PC-3 (cell line): ENCODE measurements around the gene KIF17. TPM values are rescaled to one million over a fixed set of nuclear protein-coding genes. Genes with fewer than 3 reads are reported as not detected.

Source experiments
- ATAC-seq: fragments of 200-7000 bp; cut with Tn5 transposase; 2 replicates; pipeline ENCODE4 v1.9.1; 2020; ENCODE audit warnings: mild to moderate bottlenecking, moderate library complexity
- BruUV-seq: library from RNA; stranded (reverse); fragments of 400-500 nt; replicated peaks from 2 replicates; lab custom pipeline; 2021; lab: Mats Ljungman, UMichigan
- CTCF ChIA-PET: fragments of 300-600 bp; sonication (Branson Sonifier 250); formaldehyde crosslinking; loops from one replicate; lab custom pipeline; 2022; ENCODE audit warnings: antibody characterized with exemption; lab: Charles Lee
- POLR2A ChIA-PET: fragments of 300-600 bp; sonication (Branson Sonifier 250); formaldehyde crosslinking; loops from one replicate; lab custom pipeline; 2022; ENCODE audit warnings: antibody characterized with exemption; ENCODE audit not compliant: unreplicated experiment; lab: Charles Lee
- DNase-seq: peaks from one replicate; pipeline ENCODE4 v3.0.0-alpha.2; 2015
- H2AFZ ChIP-seq: fragments of 300-600 bp; sonication (generic); 2 replicates; pipeline ENCODE4 v1.6.0; 2016; ENCODE audit warnings: antibody characterized with exemption, low read length
- H3F3A ChIP-seq: fragments of 300-600 bp; sonication (generic); one replicate; pipeline ENCODE4 v1.6.0; 2017; ENCODE audit warnings: antibody characterized with exemption, low read length, control low read depth, mild to moderate bottlenecking; ENCODE audit not compliant: unreplicated experiment
- H3K27ac ChIP-seq: fragments of 300-600 bp; sonication (generic); 2 replicates; pipeline ENCODE4 v1.5.1; 2016; ENCODE audit warnings: mild to moderate bottlenecking, low read length
- H3K27me3 ChIP-seq: fragments of 300-600 bp; sonication (generic); 2 replicates; pipeline ENCODE4 v1.6.1; 2016; ENCODE audit warnings: low read length, mixed read lengths
- H3K36me3 ChIP-seq: fragments of 300-600 bp; sonication (generic); 2 replicates; pipeline ENCODE4 v1.6.1; 2016; ENCODE audit warnings: low read depth, mixed run types, low read length, mixed read lengths
- H3K4me1 ChIP-seq: fragments of 300-600 bp; sonication (generic); 2 replicates; pipeline ENCODE4 v1.5.1; 2016; ENCODE audit warnings: low read length; ENCODE audit not compliant: insufficient read depth
- H3K4me2 ChIP-seq: fragments of 300-600 bp; sonication (generic); 2 replicates; pipeline ENCODE4 v1.6.0; 2016; ENCODE audit warnings: low read length
- H3K4me3 ChIP-seq: fragments of 300-600 bp; sonication (generic); 2 replicates; pipeline ENCODE4 v1.5.1; 2016; ENCODE audit warnings: mild to moderate bottlenecking, low read length, mixed read lengths
- H3K79me2 ChIP-seq: fragments of 300-600 bp; sonication (generic); 2 replicates; pipeline ENCODE4 v1.6.1; 2017; ENCODE audit warnings: low read length, mixed read lengths
- H3K9ac ChIP-seq: fragments of 300-600 bp; sonication (generic); 2 replicates; pipeline ENCODE4 v1.6.0; 2016; ENCODE audit warnings: mild to moderate bottlenecking, low read length
- H3K9me2 ChIP-seq: fragments of 300-600 bp; sonication (generic); replicated peaks from 2 replicates; pipeline ENCODE4 v1.6.1; 2016; ENCODE audit warnings: mixed run types, low read length, mixed read lengths
- H3K9me3 ChIP-seq: fragments of 300-600 bp; sonication (generic); 2 replicates; pipeline ENCODE4 v1.6.1; 2016; ENCODE audit warnings: low read length, mixed read lengths
- H4K20me1 ChIP-seq: fragments of 300-600 bp; sonication (generic); 2 replicates; pipeline ENCODE4 v1.6.1; 2016; ENCODE audit warnings: low read length, mixed read lengths
- CTCF ChIP-seq: fragments of 300-600 bp; sonication (generic); conservative IDR thresholded peaks from 2 replicates; pipeline ENCODE4 v1.5.1; 2017; ENCODE audit warnings: antibody characterized with exemption, low read depth, mild to moderate bottlenecking, low read length
- EZH2 ChIP-seq: fragments of 300-600 bp; sonication (generic); IDR thresholded peaks from one replicate; pipeline ENCODE4 v1.6.1; 2017; ENCODE audit warnings: antibody characterized with exemption, mild to moderate bottlenecking, low read length; ENCODE audit not compliant: unreplicated experiment
- EZH2phosphoT487 ChIP-seq: fragments of 300-600 bp; sonication (generic); IDR thresholded peaks from 2 replicates; pipeline ENCODE4 v1.6.1; 2018; ENCODE audit warnings: mild to moderate bottlenecking, antibody characterized with exemption, low read length, borderline replicate concordance
- intact Hi-C: fragments of 100-400 bp; cut with micrococcal nuclease; formaldehyde crosslinking; loops from 2 replicates; pipeline ENCODE4 v1.9.0; 2023
- total RNA-seq: library from RNA; depleted of rRNA; stranded (reverse); fragments of >200 nt; gene quantifications from 2 replicates; pipeline ENCODE4 v1.2.3, GENCODE V29; 2014

The KIF17 gene
- total RNA-seq, 1 experiment from 2014 or later = 0.33 TPM

- Histone ChIP-seq H3K9ac (no peak overlapping the region), H3K27me3 (no peaks in the 10 kb centered on the region), H4K20me1 (no peaks in the 10 kb centered on the region), H3K79me2 (no peaks in the 10 kb centered on the region), H3K9me3 (no peaks in the 10 kb centered on the region), H3K27ac (no peak overlapping the region), H2AFZ (no peak overlapping the region), H3K4me2 (no peak overlapping the region), H3K4me1 (peaks cover under 1% of the 10 kb centered on the region; the same call in 1 of the 2 replicates), H3K4me3 (no peak overlapping the region), H3K36me3 (no peaks in the 10 kb centered on the region), H3K9me2 (no peaks in the 10 kb centered on the region), H3F3A (no peaks in the 10 kb centered on the region)
- CTCF ChIA-PET = no interaction called here
- ATAC-seq = no peak
- TF ChIP-seq EZH2phosphoT487 (no peak), CTCF (no peak), EZH2 (no peak)
- POLR2A ChIA-PET = no interaction called here
- no peak for DNase-seq
- intact Hi-C loops = loop anchor here (10.0 kb wide), 1 partner anchor 293 kb away; no protein-coding TSS in a partner anchor
- no TSS peak for BruUV-seq
These were observed 25.9 kb downstream of the KIF17 start for GRCh38 chr1:20691872-20692271.

- ChIA-PET CTCF (no interaction called here), POLR2A (no interaction called here)
- H3K9ac ChIP-seq = no peak overlapping the region
- no TSS peak for BruUV-seq
- H3K4me3 ChIP-seq = no peak overlapping the region
- no peaks in the 10 kb centered on the region for H3K36me3 ChIP-seq
- H3K9me2 ChIP-seq = no peaks in the 10 kb centered on the region
- H3K9me3 ChIP-seq = no peaks in the 10 kb centered on the region
- intact Hi-C loops = loop anchor here (10.0 kb wide), 1 partner anchor 295 kb away; no protein-coding TSS in a partner anchor
- H3K4me1 ChIP-seq = no peaks in the 10 kb centered on the region
- no peaks in the 10 kb centered on the region for H3K79me2 ChIP-seq
- no peak overlapping the region for H3K4me2 ChIP-seq
- H3F3A ChIP-seq = no peaks in the 10 kb centered on the region
- no peaks in the 10 kb centered on the region for H4K20me1 ChIP-seq
- no peak overlapping the region for H2AFZ ChIP-seq
- H3K27ac ChIP-seq = no peak overlapping the region
- no peak for DNase-seq
- ATAC-seq = no peak
- TF ChIP-seq EZH2 (no peak), CTCF (no peak), EZH2phosphoT487 (no peak)
- H3K27me3 ChIP-seq = no peaks in the 10 kb centered on the region
These were observed 28.2 kb downstream of the KIF17 start for GRCh38 chr1:20689645-20690056.

GRCh38 chr1:20686883-20687725 lies 30.7 kb downstream of the KIF17 start:
- H4K20me1 ChIP-seq = no peaks in the 10 kb centered on the region
- H3K27me3 ChIP-seq = no peaks in the 10 kb centered on the region
- no peaks in the 10 kb centered on the region for H3K9me2 ChIP-seq
- H2AFZ ChIP-seq = no peak overlapping the region
- TF ChIP-seq EZH2 (no peak), CTCF (no peak), EZH2phosphoT487 (no peak)
- no peaks in the 10 kb centered on the region for H3F3A ChIP-seq
- ChIA-PET POLR2A (no interaction called here), CTCF (no interaction called here)
- no peak overlapping the region for H3K4me2 ChIP-seq
- H3K36me3 ChIP-seq = no peaks in the 10 kb centered on the region
- ATAC-seq (no peak), DNase-seq (no peak)
- H3K9ac ChIP-seq = no peak overlapping the region
- no peak overlapping the region for H3K4me3 ChIP-seq
- intact Hi-C loops = no loop called here
- BruUV-seq = no TSS peak
- H3K4me1 ChIP-seq = no peaks in the 10 kb centered on the region
- H3K9me3 ChIP-seq = no peaks in the 10 kb centered on the region
- H3K27ac ChIP-seq = no peak overlapping the region
- no peaks in the 10 kb centered on the region for H3K79me2 ChIP-seq
